Body of pancreas (tissue), 4 donors: Measurements from ENCODE around the gene CD177. TPM values are rescaled to one million over a fixed set of nuclear protein-coding genes. Genes with fewer than 3 reads are reported as not detected.
"Not testable (repeated sequence)": the region's sequence is repeated elsewhere in the genome, so short reads cannot be mapped to it uniquely, and the experiment has no call there.

ENCODE experiments used
- ATAC-seq: fragments of 150-250 bp; one replicate; pipeline ENCODE4 v1.9.1; 2016
- DNase-seq, 4 donors: peaks; one replicate each; pipeline ENCODE4 v3.0.0-alpha.2; 2019
- H3K27ac ChIP-seq, 4 donors: fragments of 200-600 bp; sonication (generic); 1 replicate in 3 of 4; 2 replicates in 1 of 4; pipeline versions ENCODE4 v1.5.1 to v1.6.1; 2016 to 2019; ENCODE audit warnings: mild to moderate bottlenecking in 1 of 4, mixed read lengths in 1 of 4, moderate library complexity in 1 of 4
- H3K27me3 ChIP-seq, 2 donors: fragments of 200-600 bp; sonication (generic); one replicate each; pipeline ENCODE4 v1.6.0; 2016; ENCODE audit warnings: mild to moderate bottlenecking in 1 of 2
- H3K36me3 ChIP-seq, 2 donors: fragments of 200-600 bp; sonication (generic); replicated peaks in 1 of 2; 2 replicates each; pipeline ENCODE4 v1.5.1; 2016; ENCODE audit warnings: low read depth in 2 of 2; ENCODE audit not compliant: insufficient read depth in 1 of 2
- H3K4me1 ChIP-seq: fragments of 200-600 bp; sonication (generic); one replicate; pipeline ENCODE4 v1.6.0; 2016
- H3K4me3 ChIP-seq, 2 donors: fragments of 200-600 bp; sonication (generic); 1 replicate in 1 of 2; 2 replicates in 1 of 2; pipeline ENCODE4 v1.5.1; 2016 to 2019
- H3K9me3 ChIP-seq, 3 donors: fragments of 200-600 bp; sonication (generic); 1 replicate in 2 of 3; 2 replicates in 1 of 3; pipeline ENCODE4 v1.5.1; 2016
- CTCF ChIP-seq, 7 experiments: fragments of 450-650 bp in 4 of 7; fragments of 200-600 bp in 3 of 7; sonication (generic) in 3 of 7; IDR thresholded peaks; one replicate each; pipeline ENCODE4 v1.5.1; 2016 to 2019; ENCODE audit warnings: antibody characterized with exemption in 7 of 7
- POLR2A ChIP-seq, 3 donors: fragments of 450-650 bp; IDR thresholded peaks; one replicate each; pipeline ENCODE4 v1.6.1; 2016; ENCODE audit warnings: antibody characterized with exemption in 3 of 3, mild to moderate bottlenecking in 2 of 3
- WGBS, 2 donors: methylation state at CpG; one replicate each; pipeline ENCODE4 v1.1.5; 2017; 5-methylcytosine and 5-hydroxymethylcytosine counted together
- intact Hi-C: fragments of 100-400 bp; cut with DNase I; formaldehyde crosslinking; loops from one replicate; pipeline ENCODE4 v1.15.1; 2023
- total RNA-seq, 2 donors: library from RNA; depleted of rRNA; stranded (reverse); fragments of >200 nt; gene quantifications; one replicate each; pipeline ENCODE4 v1.1.0, GENCODE V29; 2016

Gene CD177
- total RNA-seq, 2 donors from 2014 or later: 0.52 TPM; not detected in 1

GRCh38 chr19:43367822-43368221 is 14.3 kb downstream of the CD177 start:
- no peak for TF ChIP-seq CTCF (IDR thresholded peaks at IDR 0.05)
- no peak for TF ChIP-seq POLR2A (IDR thresholded peaks at IDR 0.05)
- Histone ChIP-seq H3K27ac (no peak overlapping the region), H3K4me3 (no peak overlapping the region), H3K36me3 (no peaks in the 10 kb centered on the region), H3K9me3 (no peaks in the 10 kb centered on the region), H3K4me1 (no peaks in the 10 kb centered on the region), H3K27me3 (no peaks in the 10 kb centered on the region)
- intact Hi-C loops: no loop called here
- 65 to 72% methylated on average over 2 of the region's 2 CpGs for WGBS, 2 donors
- DNase-seq (no peak), ATAC-seq (no peak)

GRCh38 chr19:43368897-43369296 is 15.4 kb downstream of the CD177 start:
- H3K36me3 ChIP-seq, H3K9me3 ChIP-seq, intact Hi-C loops, ATAC-seq, H3K4me1 ChIP-seq, H3K27ac ChIP-seq, H3K4me3 ChIP-seq, H3K27me3 ChIP-seq, DNase-seq: not testable (repeated sequence)
- 10 to 27% methylated on average over 3 to 5 of the region's 9 CpGs for WGBS, 2 donors

- Histone ChIP-seq H3K9me3 (no peaks in the 10 kb centered on the region), H3K4me1 (no peaks in the 10 kb centered on the region), H3K4me3 (no peak overlapping the region), H3K36me3 (no peaks in the 10 kb centered on the region), H3K27ac (no peak overlapping the region), H3K27me3 (no peaks in the 10 kb centered on the region)
- 63 to 70% methylated on average over 7 to 8 of the region's 8 CpGs for WGBS, 2 donors
- intact Hi-C loops: no loop called here
- ATAC-seq (no peak), DNase-seq (no peak)
- TF ChIP-seq POLR2A (IDR thresholded peaks at IDR 0.05) (no peak), CTCF (IDR thresholded peaks at IDR 0.05) (no peak)
Observed at GRCh38 chr19:43371909-43372308, 18.4 kb downstream of the CD177 start.

GRCh38 chr19:43372462-43372861 is 19.0 kb downstream of the CD177 start:
- intact Hi-C loops: no loop called here
- Histone ChIP-seq H3K27me3 (no peaks in the 10 kb centered on the region), H3K4me3 (no peak overlapping the region), H3K4me1 (no peaks in the 10 kb centered on the region), H3K9me3 (no peaks in the 10 kb centered on the region), H3K36me3 (no peaks in the 10 kb centered on the region), H3K27ac (no peak overlapping the region)
- no peak for TF ChIP-seq POLR2A (IDR thresholded peaks at IDR 0.05)
- no peak for TF ChIP-seq CTCF (IDR thresholded peaks at IDR 0.05)
- 58 to 68% methylated on average over 4 to 7 of the region's 7 CpGs for WGBS, 2 donors
- ATAC-seq (no peak), DNase-seq (no peak)

- DNase-seq, ATAC-seq, H3K9me3 ChIP-seq, H3K36me3 ChIP-seq, intact Hi-C loops, H3K27me3 ChIP-seq, H3K4me3 ChIP-seq, H3K27ac ChIP-seq, H3K4me1 ChIP-seq: not testable (repeated sequence)
- WGBS, 2 donors: no CpG with 5 or more reads among the region's 3 CpGs
Observed at GRCh38 chr19:43377624-43378023, 24.1 kb downstream of the CD177 start.

GRCh38 chr19:43380008-43380407 is 26.5 kb downstream of the CD177 start:
- WGBS, 2 donors: 24 to 32% methylated on average over 14 of the region's 14 CpGs
- H3K4me1 ChIP-seq: peaks cover 9% of the 10 kb centered on the region
- H3K27ac ChIP-seq: no peak overlapping the region
- TF ChIP-seq CTCF (IDR thresholded peaks at IDR 0.05): no peak
- TF ChIP-seq POLR2A (IDR thresholded peaks at IDR 0.05): no peak
- no peak for ATAC-seq
- H3K9me3 ChIP-seq: no peaks in the 10 kb centered on the region
- no peak overlapping the region for H3K4me3 ChIP-seq
- no peak for DNase-seq
- intact Hi-C loops: no loop called here
- no peaks in the 10 kb centered on the region for H3K27me3 ChIP-seq
- H3K36me3 ChIP-seq: no peaks in the 10 kb centered on the region
